Measurements from ENCODE around the gene ENC1.
A peak's percentile ranks its signal among the peaks of the same experiment; 100 is the strongest.

The ENC1 gene

GRCh38 chr5:74612045-74612444 is 28.5 kb downstream of the ENC1 start:
- no peak overlapping the region for H3K4me2 ChIP-seq (ENCODE audit: low read length, poor library complexity, severe bottlenecking)
- no peak overlapping the region for H3K4ac ChIP-seq (ENCODE audit: low read depth in 1 of 2, low read length in 2 of 2)
- no peak overlapping the region for H3K14ac ChIP-seq (ENCODE audit: low read length in 2 of 2)
- no peak overlapping the region for H2BK120ac ChIP-seq (ENCODE audit: low read depth, low read length)
- no peak overlapping the region for H2BK5ac ChIP-seq (ENCODE audit: low read depth, low read length, poor library complexity, severe bottlenecking)
- no peak overlapping the region for H3K18ac ChIP-seq (ENCODE audit: low read depth in 1 of 2, low read length in 2 of 2)
- no peak overlapping the region for H4K8ac ChIP-seq (ENCODE audit: low read length)
- no peaks in the 10 kb centered on the region for H3K79me1 ChIP-seq (replicated peaks; ENCODE audit: low read length, poor library complexity, severe bottlenecking)
- WGBS = 91% methylated on average over 1 of the region's 3 CpGs
- H2AK5ac ChIP-seq (ENCODE audit: low read length, severe bottlenecking) = no peak overlapping the region
- no peak overlapping the region for H2BK15ac ChIP-seq (ENCODE audit: low read depth, poor library complexity, severe bottlenecking)
- H3K27ac ChIP-seq (ENCODE audit: low read length, poor library complexity, severe bottlenecking) = no peak overlapping the region
- no peaks in the 10 kb centered on the region for H3K4me1 ChIP-seq (ENCODE audit: control insufficient read depth, insufficient read depth, low read depth, low read length)
- no peak overlapping the region for H2AFZ ChIP-seq (ENCODE audit: low read depth, low read length)
- H3K9ac ChIP-seq (ENCODE audit: low read length) = no peak overlapping the region
- H3K9me3 ChIP-seq (ENCODE audit: control insufficient read depth, low read length) = no peaks in the 10 kb centered on the region
- no peak overlapping the region for H4K91ac ChIP-seq (ENCODE audit: low read length)
- no peak overlapping the region for H3K4me3 ChIP-seq (ENCODE audit: insufficient read depth in 1 of 2, low read depth in 1 of 2, low read length in 2 of 2)
- H3K27me3 ChIP-seq (ENCODE audit: control insufficient read depth in 1 of 2, insufficient read depth in 1 of 2, low read length in 2 of 2) = no peaks in the 10 kb centered on the region
- peak overlapping the region in 1 of 2 experiments; percentile 40 for H2BK12ac ChIP-seq (ENCODE audit: low read length in 2 of 2)
- no peak overlapping the region for H3K23ac ChIP-seq (ENCODE audit: low read length in 2 of 2)
- H3K36me3 ChIP-seq (ENCODE audit: control insufficient read depth in 1 of 2, insufficient read depth in 2 of 2, low read depth in 1 of 2, low read length in 2 of 2) = no peaks in the 10 kb centered on the region
- DNase-seq = no peak

- H3K4ac ChIP-seq (ENCODE audit: low read depth in 1 of 2, low read length in 2 of 2) = no peak overlapping the region
- H3K23ac ChIP-seq (ENCODE audit: low read length in 2 of 2) = no peak overlapping the region
- H3K36me3 ChIP-seq (ENCODE audit: control insufficient read depth in 1 of 2, insufficient read depth in 2 of 2, low read depth in 1 of 2, low read length in 2 of 2) = no peaks in the 10 kb centered on the region
- H3K79me1 ChIP-seq (replicated peaks; ENCODE audit: low read length, poor library complexity, severe bottlenecking) = no peaks in the 10 kb centered on the region
- H3K4me2 ChIP-seq (ENCODE audit: low read length, poor library complexity, severe bottlenecking) = no peak overlapping the region
- 88% methylated on average over 4 of the region's 5 CpGs for WGBS
- no peak overlapping the region for H3K18ac ChIP-seq (ENCODE audit: low read depth in 1 of 2, low read length in 2 of 2)
- DNase-seq = no peak
- no peak overlapping the region for H2AK5ac ChIP-seq (ENCODE audit: low read length, severe bottlenecking)
- no peak overlapping the region for H3K9ac ChIP-seq (ENCODE audit: low read length)
- no peak overlapping the region for H2BK5ac ChIP-seq (ENCODE audit: low read depth, low read length, poor library complexity, severe bottlenecking)
- no peak overlapping the region for H4K8ac ChIP-seq (ENCODE audit: low read length)
- H3K4me3 ChIP-seq (ENCODE audit: insufficient read depth in 1 of 2, low read depth in 1 of 2, low read length in 2 of 2) = no peak overlapping the region
- no peak overlapping the region for H3K27ac ChIP-seq (ENCODE audit: low read length, poor library complexity, severe bottlenecking)
- H2BK12ac ChIP-seq (ENCODE audit: low read length in 2 of 2) = no peak overlapping the region
- H3K27me3 ChIP-seq (ENCODE audit: control insufficient read depth in 1 of 2, insufficient read depth in 1 of 2, low read length in 2 of 2) = no peaks in the 10 kb centered on the region
- H2BK15ac ChIP-seq (ENCODE audit: low read depth, poor library complexity, severe bottlenecking) = no peak overlapping the region
- no peak overlapping the region for H4K91ac ChIP-seq (ENCODE audit: low read length)
- no peak overlapping the region for H2AFZ ChIP-seq (ENCODE audit: low read depth, low read length)
- H3K14ac ChIP-seq (ENCODE audit: low read length in 2 of 2) = no peak overlapping the region
- no peaks in the 10 kb centered on the region for H3K9me3 ChIP-seq (ENCODE audit: control insufficient read depth, low read length)
- H3K4me1 ChIP-seq (ENCODE audit: control insufficient read depth, insufficient read depth, low read depth, low read length) = no peaks in the 10 kb centered on the region
- H2BK120ac ChIP-seq (ENCODE audit: low read depth, low read length) = no peak overlapping the region
Measured at GRCh38 chr5:74608736-74609601, 31.6 kb downstream of the ENC1 start.

GRCh38 chr5:74605759-74606158 is 34.8 kb downstream of the ENC1 start:
- DNase-seq = no peak
- Histone ChIP-seq H2AK5ac (ENCODE audit: low read length, severe bottlenecking) (no peak overlapping the region), H3K14ac (ENCODE audit: low read length in 2 of 2) (no peak overlapping the region), H3K4me2 (ENCODE audit: low read length, poor library complexity, severe bottlenecking) (no peak overlapping the region), H4K8ac (ENCODE audit: low read length) (no peak overlapping the region), H3K18ac (ENCODE audit: low read depth in 1 of 2, low read length in 2 of 2) (no peak overlapping the region), H3K79me1 (replicated peaks; ENCODE audit: low read length, poor library complexity, severe bottlenecking) (no peaks in the 10 kb centered on the region), H2AFZ (ENCODE audit: low read depth, low read length) (no peak overlapping the region), H3K4ac (ENCODE audit: low read depth in 1 of 2, low read length in 2 of 2) (no peak overlapping the region), H3K36me3 (ENCODE audit: control insufficient read depth in 1 of 2, insufficient read depth in 2 of 2, low read depth in 1 of 2, low read length in 2 of 2) (no peaks in the 10 kb centered on the region), H2BK12ac (ENCODE audit: low read length in 2 of 2) (no peak overlapping the region), H4K91ac (ENCODE audit: low read length) (no peak overlapping the region), H3K9me3 (ENCODE audit: control insufficient read depth, low read length) (no peaks in the 10 kb centered on the region), H2BK15ac (ENCODE audit: low read depth, poor library complexity, severe bottlenecking) (no peak overlapping the region), H3K23ac (ENCODE audit: low read length in 2 of 2) (no peak overlapping the region), H2BK120ac (ENCODE audit: low read depth, low read length) (no peak overlapping the region), H3K27me3 (ENCODE audit: control insufficient read depth in 1 of 2, insufficient read depth in 1 of 2, low read length in 2 of 2) (no peaks in the 10 kb centered on the region), H3K4me3 (ENCODE audit: insufficient read depth in 1 of 2, low read depth in 1 of 2, low read length in 2 of 2) (no peak overlapping the region), H3K9ac (ENCODE audit: low read length) (no peak overlapping the region), H2BK5ac (ENCODE audit: low read depth, low read length, poor library complexity, severe bottlenecking) (no peak overlapping the region), H3K4me1 (ENCODE audit: control insufficient read depth, insufficient read depth, low read depth, low read length) (no peaks in the 10 kb centered on the region), H3K27ac (ENCODE audit: low read length, poor library complexity, severe bottlenecking) (no peak overlapping the region)
- WGBS = 100% methylated on average over 1 of the region's 4 CpGs

- Histone ChIP-seq H2BK12ac (ENCODE audit: low read length in 2 of 2) (no peak overlapping the region), H3K4me3 (ENCODE audit: insufficient read depth in 1 of 2, low read depth in 1 of 2, low read length in 2 of 2) (no peak overlapping the region), H4K91ac (ENCODE audit: low read length) (no peak overlapping the region), H3K18ac (ENCODE audit: low read depth in 1 of 2, low read length in 2 of 2) (no peak overlapping the region), H3K27ac (ENCODE audit: low read length, poor library complexity, severe bottlenecking) (no peak overlapping the region), H3K4me1 (ENCODE audit: control insufficient read depth, insufficient read depth, low read depth, low read length) (no peaks in the 10 kb centered on the region), H3K14ac (ENCODE audit: low read length in 2 of 2) (no peak overlapping the region), H3K23ac (ENCODE audit: low read length in 2 of 2) (no peak overlapping the region), H2AK5ac (ENCODE audit: low read length, severe bottlenecking) (no peak overlapping the region), H3K36me3 (ENCODE audit: control insufficient read depth in 1 of 2, insufficient read depth in 2 of 2, low read depth in 1 of 2, low read length in 2 of 2) (no peaks in the 10 kb centered on the region), H3K9ac (ENCODE audit: low read length) (no peak overlapping the region), H3K27me3 (ENCODE audit: control insufficient read depth in 1 of 2, insufficient read depth in 1 of 2, low read length in 2 of 2) (no peaks in the 10 kb centered on the region), H3K9me3 (ENCODE audit: control insufficient read depth, low read length) (no peaks in the 10 kb centered on the region), H3K79me1 (replicated peaks; ENCODE audit: low read length, poor library complexity, severe bottlenecking) (no peaks in the 10 kb centered on the region), H3K4ac (ENCODE audit: low read depth in 1 of 2, low read length in 2 of 2) (no peak overlapping the region), H2AFZ (ENCODE audit: low read depth, low read length) (no peak overlapping the region), H3K4me2 (ENCODE audit: low read length, poor library complexity, severe bottlenecking) (no peak overlapping the region), H4K8ac (ENCODE audit: low read length) (no peak overlapping the region), H2BK15ac (ENCODE audit: low read depth, poor library complexity, severe bottlenecking) (no peak overlapping the region), H2BK120ac (ENCODE audit: low read depth, low read length) (no peak overlapping the region), H2BK5ac (ENCODE audit: low read depth, low read length, poor library complexity, severe bottlenecking) (peak overlapping the region; percentile 6)
- DNase-seq = no peak
- no CpG with 5 or more reads among the region's 1 CpG for WGBS
Measured at GRCh38 chr5:74603376-74603775, 37.2 kb downstream of the ENC1 start.

Measured in mesenchymal stem cell (in vitro differentiated cells and primary cell).